ENCODE measurements around the gene CACHD1. TPM values are rescaled to one million over a fixed set of nuclear protein-coding genes. Genes with fewer than 3 reads are reported as not detected.

Gene CACHD1
- total RNA-seq, 1 donor from 2014 or later = 12.1 TPM

- TF ChIP-seq CTCF (IDR thresholded peaks at IDR 0.05; ENCODE audit: insufficient read depth, low read length, poor library complexity, severe bottlenecking) = no peak
- no peak for DNase-seq (ENCODE audit: low read depth)
Observed at GRCh38 chr1:64486193-64486592, 16.3 kb downstream of the CACHD1 start.

GRCh38 chr1:64487061-64487460, 17.1 kb downstream of the CACHD1 start:
- no peak for DNase-seq (ENCODE audit: low read depth)
- Histone ChIP-seq H3K4me3 (ENCODE audit: low read depth, low read length) (no peak overlapping the region), H3K36me3 (ENCODE audit: control insufficient read depth, insufficient read depth, low read length) (no peaks in the 10 kb centered on the region), H3K27me3 (ENCODE audit: control insufficient read depth, insufficient read depth, low read length) (no peaks in the 10 kb centered on the region)
- peak; percentile 3 for TF ChIP-seq CTCF (IDR thresholded peaks at IDR 0.05; ENCODE audit: insufficient read depth, low read length, poor library complexity, severe bottlenecking)

More at GRCh38 chr1:64486193-64486592, 16.3 kb downstream of the CACHD1 start:
- Histone ChIP-seq H3K36me3 (ENCODE audit: control insufficient read depth, insufficient read depth, low read length) (no peaks in the 10 kb centered on the region), H3K4me3 (ENCODE audit: low read depth, low read length) (no peak overlapping the region), H3K27me3 (ENCODE audit: control insufficient read depth, insufficient read depth, low read length) (no peaks in the 10 kb centered on the region)

- DNase-seq (ENCODE audit: low read depth) = no peak
- H3K4me3 ChIP-seq (ENCODE audit: low read depth, low read length) = no peak overlapping the region
- no peaks in the 10 kb centered on the region for H3K36me3 ChIP-seq (ENCODE audit: control insufficient read depth, insufficient read depth, low read length)
- no peaks in the 10 kb centered on the region for H3K27me3 ChIP-seq (ENCODE audit: control insufficient read depth, insufficient read depth, low read length)
- no peak for TF ChIP-seq CTCF (IDR thresholded peaks at IDR 0.05; ENCODE audit: insufficient read depth, low read length, poor library complexity, severe bottlenecking)
Observed at GRCh38 chr1:64488862-64489261, 18.9 kb downstream of the CACHD1 start.

- no peak for TF ChIP-seq CTCF (IDR thresholded peaks at IDR 0.05; ENCODE audit: insufficient read depth, low read length, poor library complexity, severe bottlenecking)
- no peaks in the 10 kb centered on the region for H3K36me3 ChIP-seq (ENCODE audit: control insufficient read depth, insufficient read depth, low read length)
- H3K4me3 ChIP-seq (ENCODE audit: low read depth, low read length) = no peak overlapping the region
- H3K27me3 ChIP-seq (ENCODE audit: control insufficient read depth, insufficient read depth, low read length) = no peaks in the 10 kb centered on the region
- DNase-seq (ENCODE audit: low read depth) = no peak
Observed at GRCh38 chr1:64489707-64490106, 19.8 kb downstream of the CACHD1 start.

GRCh38 chr1:64490213-64490818, 20.4 kb downstream of the CACHD1 start:
- Histone ChIP-seq H3K36me3 (ENCODE audit: control insufficient read depth, insufficient read depth, low read length) (no peaks in the 10 kb centered on the region), H3K4me3 (ENCODE audit: low read depth, low read length) (no peak overlapping the region), H3K27me3 (ENCODE audit: control insufficient read depth, insufficient read depth, low read length) (no peaks in the 10 kb centered on the region)
- no peak for TF ChIP-seq CTCF (IDR thresholded peaks at IDR 0.05; ENCODE audit: insufficient read depth, low read length, poor library complexity, severe bottlenecking)
- no peak for DNase-seq (ENCODE audit: low read depth)

GRCh38 chr1:64492424-64492823, 22.5 kb downstream of the CACHD1 start:
- no peak for TF ChIP-seq CTCF (IDR thresholded peaks at IDR 0.05; ENCODE audit: insufficient read depth, low read length, poor library complexity, severe bottlenecking)
- H3K4me3 ChIP-seq (ENCODE audit: low read depth, low read length) = no peak overlapping the region
- no peaks in the 10 kb centered on the region for H3K27me3 ChIP-seq (ENCODE audit: control insufficient read depth, insufficient read depth, low read length)
- DNase-seq (ENCODE audit: low read depth) = no peak
- no peaks in the 10 kb centered on the region for H3K36me3 ChIP-seq (ENCODE audit: control insufficient read depth, insufficient read depth, low read length)

Measured in kidney epithelial cell (primary cell).